Measurements from ENCODE around the gene CASP2. TPM values are rescaled to one million over a fixed set of nuclear protein-coding genes. Genes with fewer than 3 reads are reported as not detected.
A peak's percentile ranks its signal among the peaks of the same experiment; 100 is the strongest.

The CASP2 gene
- total and polyA plus RNA-seq, 7 experiments from 2014 or later, result 14.4 to 97.7 (median 50.0) TPM

- peaks cover 7 to 10% of the 10 kb centered on the region in 2 donors for H3K4me1 ChIP-seq (ENCODE audit: control insufficient read depth in 2 of 2, insufficient read depth in 2 of 2, low read length in 2 of 2)
- H3K27ac ChIP-seq (ENCODE audit: low read depth, low read length), result no peak overlapping the region
- peaks cover 32 to 72% (median 47%) of the 10 kb centered on the region in 7 donors for H3K4me1 Mint-ChIP-seq
- H3K4me3 ChIP-seq (ENCODE audit: low read length), result no peak overlapping the region
- no peaks in the 10 kb centered on the region for H3K9me3 ChIP-seq (ENCODE audit: control insufficient read depth in 2 of 3, low read length in 3 of 3)
- intact Hi-C loops (cut with micrococcal nuclease), result loop anchor here (1.0 to 2.0 kb wide), 4 partner anchors 10 to 59 kb away; partner anchors contain the start of gene CASP2 (in 1 of the 2)
- ATAC-seq (no peak), DNase-seq (no peak)
- H3K27ac Mint-ChIP-seq, result peak overlapping the region in 7 of 9 donors; percentile 1 to 84 (median 65)
- no peaks in the 10 kb centered on the region for H3K9me3 Mint-ChIP-seq
- peaks cover 14 to 75% (median 61%) of the 10 kb centered on the region in 3 experiments for H3K36me3 ChIP-seq (ENCODE audit: control insufficient read depth in 2 of 3, insufficient read depth in 3 of 3, low read length in 3 of 3)
- H3K27me3 Mint-ChIP-seq, result no peaks in the 10 kb centered on the region
- POLR2A ChIA-PET, result interaction anchor here (0.5 to 2.4 kb wide), 9 partner anchors 10 to 717 kb away, joined by 3 to 16 read pairs (median 5); partner anchors contain the start of genes CASP2 and GSTK1
- H3K27me3 ChIP-seq (ENCODE audit: control insufficient read depth in 2 of 2, insufficient read depth in 2 of 2, low read length in 2 of 2), result no peaks in the 10 kb centered on the region
- peaks cover 22 to 68% (median 48%) of the 10 kb centered on the region in 5 donors for H3K36me3 Mint-ChIP-seq
- H3K4me3 Mint-ChIP-seq, result peak overlapping the region in 1 of 10 donors; percentile 19
- CTCF ChIA-PET, result interaction anchor here (0.6 to 7.5 kb wide), 31 partner anchors 10 to 940 kb away, joined by 3 to 177 read pairs (median 6); partner anchors contain the start of genes CASP2, EPHA1 and GSTK1
Measured at GRCh38 chr7:143299346-143299745, 11.2 kb downstream of the CASP2 start.

DNA sequence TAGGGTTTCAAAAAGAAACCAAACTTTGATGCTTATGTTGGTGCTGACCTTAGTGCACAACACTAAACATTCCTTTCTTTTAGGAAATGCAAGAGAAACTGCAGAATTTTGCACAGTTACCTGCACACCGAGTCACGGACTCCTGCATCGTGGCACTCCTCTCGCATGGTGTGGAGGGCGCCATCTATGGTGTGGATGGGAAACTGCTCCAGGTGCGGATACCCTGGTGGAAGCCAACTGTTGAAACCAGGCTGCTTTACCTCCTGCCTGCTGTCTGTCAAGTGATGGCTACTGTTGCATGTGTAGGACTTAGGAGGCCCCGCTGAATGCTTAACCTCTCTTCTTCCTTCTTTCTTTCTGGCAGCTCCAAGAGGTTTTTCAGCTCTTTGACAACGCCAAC lies 11.7 kb downstream of the CASP2 start:
- Histone ChIP-seq H3K27ac (ENCODE audit: low read depth, low read length) (no peak overlapping the region), H3K27me3 (ENCODE audit: control insufficient read depth in 2 of 2, insufficient read depth in 2 of 2, low read length in 2 of 2) (no peaks in the 10 kb centered on the region), H3K4me3 (ENCODE audit: low read length) (no peak overlapping the region), H3K36me3 (ENCODE audit: control insufficient read depth in 2 of 3, insufficient read depth in 3 of 3, low read length in 3 of 3) (peaks cover 18 to 75% (median 59%) of the 10 kb centered on the region in 3 experiments), H3K4me1 (ENCODE audit: control insufficient read depth in 2 of 2, insufficient read depth in 2 of 2, low read length in 2 of 2) (peaks cover 7 to 10% of the 10 kb centered on the region in 2 donors), H3K9me3 (ENCODE audit: control insufficient read depth in 2 of 3, low read length in 3 of 3) (no peaks in the 10 kb centered on the region)
- Mint-ChIP-seq H3K4me3 (peak overlapping the region in 3 of 10 donors; percentile 3 to 19 (median 15)), H3K4me1 (peaks cover 31 to 72% (median 44%) of the 10 kb centered on the region in 7 donors), H3K27ac (peak overlapping the region in 8 of 9 donors; percentile 12 to 84 (median 40)), H3K27me3 (no peaks in the 10 kb centered on the region), H3K9me3 (no peaks in the 10 kb centered on the region), H3K36me3 (peaks cover 19 to 68% (median 51%) of the 10 kb centered on the region in 5 donors)
- ChIA-PET POLR2A (interaction anchor here (1.0 to 2.4 kb wide), 8 partner anchors 9 to 76 kb away, joined by 3 to 16 read pairs (median 5); partner anchors contain the start of genes CASP2 and GSTK1), CTCF (interaction anchor here (0.6 to 7.5 kb wide), 30 partner anchors 10 to 941 kb away, joined by 3 to 177 read pairs (median 6); partner anchors contain the start of genes CASP2, EPHA1 and GSTK1)
- peak; percentile 93 for ATAC-seq
- DNase-seq, result peak; percentile 39 to 73 (median 59)
- intact Hi-C loops (cut with micrococcal nuclease), result loop anchor here (1.0 to 2.0 kb wide), 5 partner anchors 11 to 116 kb away; partner anchors contain the start of gene CASP2 (in 1 of the 2)

DNA sequence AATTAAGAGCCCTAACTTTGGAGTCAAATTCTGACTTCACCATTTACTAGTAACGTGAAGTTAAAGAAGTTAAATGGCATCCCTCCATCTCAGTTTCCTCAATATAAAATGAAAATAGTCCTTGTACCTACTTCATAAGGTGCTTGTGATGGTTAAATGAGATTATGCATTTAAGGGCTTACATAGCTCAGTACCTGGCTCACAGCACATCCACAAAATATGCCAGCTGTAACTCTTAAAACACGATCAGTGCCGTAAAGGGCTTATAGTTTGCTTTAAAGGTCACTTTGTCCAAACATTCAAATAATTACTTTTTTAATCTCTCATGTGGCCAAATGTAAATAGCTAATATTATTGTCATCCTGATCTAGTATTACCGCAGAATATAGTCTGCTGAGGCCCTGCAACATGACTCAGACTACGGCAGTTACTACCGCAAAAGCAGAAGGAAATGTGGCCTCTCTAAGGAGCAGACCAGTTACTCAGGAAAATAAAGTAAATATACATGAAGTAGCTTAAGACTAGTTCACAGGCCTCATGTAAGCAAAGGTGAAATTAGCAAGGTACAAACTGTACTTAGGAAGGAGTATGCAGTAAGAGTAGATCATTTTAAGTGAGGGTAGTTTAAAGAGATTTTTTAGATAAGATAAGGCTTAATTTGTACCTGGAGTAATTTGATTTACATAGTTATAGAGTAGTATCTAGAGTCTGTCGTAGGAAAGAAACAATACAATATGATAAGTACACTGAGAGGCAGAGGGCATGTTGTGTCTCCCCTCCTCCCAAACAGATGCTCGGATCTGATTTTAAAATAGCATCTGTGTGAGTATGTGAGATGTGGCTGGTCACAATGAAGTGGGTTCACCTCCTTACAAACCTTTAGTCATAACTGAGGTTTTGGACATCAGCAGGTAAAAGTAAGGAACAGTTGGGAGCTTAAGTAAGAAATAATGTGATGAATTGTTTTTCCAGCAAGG lies 13.1 kb downstream of the CASP2 start:
- Mint-ChIP-seq H3K9me3 (no peaks in the 10 kb centered on the region), H3K4me1 (peaks cover 31 to 70% (median 43%) of the 10 kb centered on the region in 7 donors), H3K27ac (peak overlapping the region in 3 of 9 donors; percentile 4 to 83 (median 8)), H3K27me3 (no peaks in the 10 kb centered on the region), H3K4me3 (no peak overlapping the region), H3K36me3 (peaks cover 30 to 66% (median 52%) of the 10 kb centered on the region in 5 donors)
- intact Hi-C loops (cut with micrococcal nuclease), result loop anchor here in 1 of 2 donors (1.0 kb wide), 2 partner anchors 61 to 115 kb away; no protein-coding TSS in a partner anchor
- POLR2A ChIA-PET, result interaction anchor here (0.9 to 2.4 kb wide), 6 partner anchors 8 to 61 kb away, joined by 3 to 16 read pairs (median 4); partner anchors contain the start of genes CASP2 and GSTK1
- H3K4me3 ChIP-seq (ENCODE audit: low read length), result no peak overlapping the region
- no peaks in the 10 kb centered on the region for H3K9me3 ChIP-seq (ENCODE audit: control insufficient read depth in 2 of 3, low read length in 3 of 3)
- peaks cover 7% of the 10 kb centered on the region in 2 donors for H3K4me1 ChIP-seq (ENCODE audit: control insufficient read depth in 2 of 2, insufficient read depth in 2 of 2, low read length in 2 of 2)
- CTCF ChIA-PET, result interaction anchor here (0.7 to 7.5 kb wide), 7 partner anchors 9 to 115 kb away, joined by 3 to 177 read pairs (median 9); no protein-coding TSS in a partner anchor
- H3K27ac ChIP-seq (ENCODE audit: low read depth, low read length), result no peak overlapping the region
- DNase-seq, result no peak
- H3K36me3 ChIP-seq (ENCODE audit: control insufficient read depth in 2 of 3, insufficient read depth in 3 of 3, low read length in 3 of 3), result peaks cover 30 to 74% (median 56%) of the 10 kb centered on the region in 3 experiments
- peak; percentile 76 for ATAC-seq
- H3K27me3 ChIP-seq (ENCODE audit: control insufficient read depth in 2 of 2, insufficient read depth in 2 of 2, low read length in 2 of 2), result no peaks in the 10 kb centered on the region

- H3K9me3 ChIP-seq (ENCODE audit: control insufficient read depth in 2 of 3, low read length in 3 of 3), result no peaks in the 10 kb centered on the region
- no peak overlapping the region for H3K27ac ChIP-seq (ENCODE audit: low read depth, low read length)
- no peaks in the 10 kb centered on the region for H3K27me3 ChIP-seq (ENCODE audit: control insufficient read depth in 2 of 2, insufficient read depth in 2 of 2, low read length in 2 of 2)
- ChIA-PET CTCF (interaction anchor here (1.0 kb wide), 1 partner anchor 56 kb away, joined by 4 read pairs; no protein-coding TSS in a partner anchor), POLR2A (no interaction called here)
- Mint-ChIP-seq H3K27ac (peak overlapping the region in 1 of 9 donors; percentile 2), H3K27me3 (no peaks in the 10 kb centered on the region), H3K4me3 (no peak overlapping the region), H3K36me3 (peaks cover 46 to 79% (median 65%) of the 10 kb centered on the region in 5 donors), H3K9me3 (peaks cover 0 to 3% (median 0%) of the 10 kb centered on the region in 11 donors), H3K4me1 (peaks cover 29 to 72% (median 44%) of the 10 kb centered on the region in 7 donors)
- H3K4me1 ChIP-seq (ENCODE audit: control insufficient read depth in 2 of 2, insufficient read depth in 2 of 2, low read length in 2 of 2), result peaks cover 0 to 7% of the 10 kb centered on the region in 2 donors
- ATAC-seq, result no peak
- no peak overlapping the region for H3K4me3 ChIP-seq (ENCODE audit: low read length)
- intact Hi-C loops (cut with micrococcal nuclease), result loop anchor here (2.0 kb wide), 1 partner anchor 15 kb away; the partner anchor contains the start of gene CASP2 (in 2 of the 2)
- peaks cover 24 to 81% (median 48%) of the 10 kb centered on the region in 3 experiments for H3K36me3 ChIP-seq (ENCODE audit: control insufficient read depth in 2 of 3, insufficient read depth in 3 of 3, low read length in 3 of 3)
- no peak for DNase-seq
Measured at GRCh38 chr7:143303733-143304132, 15.6 kb downstream of the CASP2 start.

DNA sequence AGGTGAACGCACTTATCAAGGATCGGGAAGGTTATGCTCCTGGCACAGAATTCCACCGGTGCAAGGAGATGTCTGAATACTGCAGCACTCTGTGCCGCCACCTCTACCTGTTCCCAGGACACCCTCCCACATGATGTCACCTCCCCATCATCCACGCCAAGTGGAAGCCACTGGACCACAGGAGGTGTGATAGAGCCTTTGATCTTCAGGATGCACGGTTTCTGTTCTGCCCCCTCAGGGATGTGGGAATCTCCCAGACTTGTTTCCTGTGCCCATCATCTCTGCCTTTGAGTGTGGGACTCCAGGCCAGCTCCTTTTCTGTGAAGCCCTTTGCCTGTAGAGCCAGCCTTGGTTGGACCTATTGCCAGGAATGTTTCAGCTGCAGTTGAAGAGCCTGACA lies 16.8 kb downstream of the CASP2 start:
- Mint-ChIP-seq H3K4me1 (peaks cover 22 to 72% (median 37%) of the 10 kb centered on the region in 7 donors), H3K36me3 (peaks cover 39 to 80% (median 65%) of the 10 kb centered on the region in 5 donors), H3K27me3 (no peaks in the 10 kb centered on the region), H3K9me3 (peaks cover 0 to 3% (median 0%) of the 10 kb centered on the region in 11 donors), H3K4me3 (no peak overlapping the region), H3K27ac (peak overlapping the region in 7 of 9 donors; percentile 4 to 85 (median 30))
- no peak for DNase-seq
- Histone ChIP-seq H3K4me1 (ENCODE audit: control insufficient read depth in 2 of 2, insufficient read depth in 2 of 2, low read length in 2 of 2) (peaks cover 0 to under 1% of the 10 kb centered on the region in 2 donors), H3K9me3 (ENCODE audit: control insufficient read depth in 2 of 3, low read length in 3 of 3) (no peaks in the 10 kb centered on the region), H3K27me3 (ENCODE audit: control insufficient read depth in 2 of 2, insufficient read depth in 2 of 2, low read length in 2 of 2) (no peaks in the 10 kb centered on the region), H3K36me3 (ENCODE audit: control insufficient read depth in 2 of 3, insufficient read depth in 3 of 3, low read length in 3 of 3) (peaks cover 24 to 79% (median 43%) of the 10 kb centered on the region in 3 experiments), H3K27ac (ENCODE audit: low read depth, low read length) (no peak overlapping the region), H3K4me3 (ENCODE audit: low read length) (no peak overlapping the region)
- intact Hi-C loops (cut with micrococcal nuclease), result loop anchor here (1.0 to 5.0 kb wide), 5 partner anchors 16 to 298 kb away; partner anchors contain the start of gene CASP2 (in 2 of the 2)
- ATAC-seq, result no peak
- CTCF ChIA-PET, result interaction anchor here (0.6 to 4.5 kb wide), 6 partner anchors 8 to 65 kb away, joined by 3 to 34 read pairs (median 4); no protein-coding TSS in a partner anchor
- POLR2A ChIA-PET, result interaction anchor here (0.5 to 1.6 kb wide), 4 partner anchors 9 to 111 kb away, joined by 3 to 8 read pairs (median 4); no protein-coding TSS in a partner anchor

Data from naive thymus-derived CD4-positive, alpha-beta T cell (primary cell).